D721Med (cell line): Measurements from ENCODE around the gene ERC2.
A peak's percentile ranks its signal among the peaks of the same experiment; 100 is the strongest.

ENCODE experiments used
- DNase-seq: peaks from one replicate; pipeline ENCODE4 v3.0.0; 2011; ENCODE audit warnings: low spot score; ENCODE audit not compliant: insufficient read length
- FAIRE-seq: peaks from 2 replicates; lab custom pipeline; 2011; peaks lifted over from hg19 to GRCh38; lab: Jason Lieb, UNC
- CTCF ChIP-seq: IDR thresholded peaks from 2 replicates; pipeline ENCODE4 v1.5.1; 2012; ENCODE audit warnings: mild to moderate bottlenecking, control low read depth; ENCODE audit not compliant: insufficient read depth; ENCODE audit errors: missing control alignments

The ERC2 gene

DNA sequence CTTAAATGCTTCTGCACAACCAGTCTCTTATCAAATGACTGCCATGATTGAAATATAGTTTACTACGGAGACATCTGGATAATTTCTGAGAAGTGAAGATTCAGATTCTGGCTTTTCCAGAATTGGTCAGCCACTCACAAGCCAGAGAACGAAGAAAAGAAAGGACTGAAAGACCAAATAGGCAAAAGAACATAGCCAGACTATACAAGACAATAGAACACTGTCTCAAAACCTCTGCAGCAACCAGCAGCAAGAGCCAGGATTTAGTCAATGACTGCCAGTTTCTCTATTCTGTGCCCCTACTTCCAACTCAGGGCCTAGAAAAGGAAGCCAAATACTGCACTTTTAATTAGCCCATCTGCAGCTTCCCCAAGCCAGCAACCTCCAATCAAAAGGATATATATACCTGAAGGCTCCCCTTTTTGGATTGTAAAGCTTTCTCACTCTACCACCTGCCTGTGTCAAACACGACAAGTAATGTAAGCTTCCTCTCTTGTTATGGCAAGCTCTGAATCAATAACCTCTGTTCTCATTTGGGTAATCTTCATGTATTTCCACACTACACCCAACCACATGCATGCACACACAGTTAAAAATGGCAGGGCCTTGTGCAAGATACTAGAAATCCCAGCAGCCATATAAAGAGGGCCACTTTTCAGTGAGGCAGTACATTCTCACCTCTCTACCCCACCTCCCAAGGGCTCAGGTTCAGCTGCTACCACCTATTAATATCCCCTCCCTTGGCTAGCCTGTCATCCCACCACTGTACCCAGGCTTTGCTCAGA, 97.1 kb downstream of the ERC2 start:
- DNase-seq (no peak), FAIRE-seq (no peak)
- TF ChIP-seq CTCF = no peak

DNA sequence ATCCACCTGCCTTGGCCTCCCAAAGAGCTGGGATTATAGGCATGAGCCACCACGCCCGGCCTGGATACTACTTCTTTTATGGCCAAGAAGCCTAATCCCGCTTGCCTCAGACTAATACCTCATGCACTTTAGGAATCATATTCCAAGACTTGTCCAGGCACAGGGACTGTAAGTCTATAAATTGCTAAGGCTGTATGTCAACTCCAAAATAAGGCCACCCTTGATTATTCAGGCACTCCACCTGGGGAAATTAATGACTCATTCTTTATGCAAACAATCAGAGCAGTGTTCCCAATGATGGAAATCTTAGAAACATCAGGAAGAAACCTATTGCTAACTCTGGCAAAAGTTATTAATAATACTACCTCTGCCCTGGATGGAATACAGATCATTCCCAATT, 98.4 kb downstream of the ERC2 start:
- FAIRE-seq = no peak
- DNase-seq = no peak
- TF ChIP-seq CTCF = no peak

DNA sequence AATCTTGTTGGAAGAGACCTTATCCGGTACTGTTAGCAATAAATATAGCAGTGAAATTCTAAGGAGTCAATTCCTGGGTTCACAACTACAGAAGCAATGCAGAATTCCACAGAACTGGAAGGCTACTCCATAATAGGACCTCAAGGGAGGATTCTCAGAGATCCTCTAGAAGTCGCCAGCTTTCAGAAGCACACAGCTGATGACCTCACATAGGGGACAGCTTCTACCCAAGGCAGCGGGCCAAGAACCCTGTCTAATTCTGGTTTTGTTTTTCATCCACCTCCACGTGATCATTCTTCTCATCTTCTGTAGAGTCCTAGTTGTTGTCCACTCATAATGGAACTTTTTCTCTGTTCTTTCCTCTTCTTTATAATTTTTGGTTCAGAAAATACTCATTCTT, 99.4 kb downstream of the ERC2 start:
- TF ChIP-seq CTCF = no peak
- no peak for DNase-seq
- no peak for FAIRE-seq

DNA sequence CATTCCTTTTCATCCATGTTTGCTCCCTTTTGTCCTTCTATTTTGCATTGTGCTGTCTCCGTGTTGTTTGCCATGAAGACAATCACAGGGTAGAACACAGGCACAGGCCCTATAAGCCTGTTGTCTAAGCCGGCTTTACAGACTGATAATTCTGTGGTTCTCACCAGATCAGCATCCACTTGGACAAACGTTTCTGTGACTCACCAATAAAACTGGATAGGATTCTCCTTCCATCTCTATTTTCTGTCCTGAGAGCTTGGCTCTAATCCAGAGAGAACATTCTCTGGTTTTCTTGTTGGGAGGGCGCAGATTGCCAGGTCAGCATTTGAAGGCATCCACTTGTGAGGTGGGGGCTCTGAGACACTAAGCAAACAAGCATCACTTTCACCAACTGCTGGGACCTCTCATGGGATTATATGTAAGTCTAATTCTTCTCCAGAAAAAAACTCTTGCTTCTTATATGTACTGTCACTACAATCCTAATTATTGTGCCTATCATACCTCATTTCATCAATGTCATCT, 101.6 kb downstream of the ERC2 start:
- TF ChIP-seq CTCF = no peak
- DNase-seq (peak; percentile 22), FAIRE-seq (peak; percentile 94)

GRCh38 chr3:56365905-56366640, 102.2 kb downstream of the ERC2 start:
- no peak for TF ChIP-seq CTCF
- no peak for DNase-seq
- no peak for FAIRE-seq

DNA sequence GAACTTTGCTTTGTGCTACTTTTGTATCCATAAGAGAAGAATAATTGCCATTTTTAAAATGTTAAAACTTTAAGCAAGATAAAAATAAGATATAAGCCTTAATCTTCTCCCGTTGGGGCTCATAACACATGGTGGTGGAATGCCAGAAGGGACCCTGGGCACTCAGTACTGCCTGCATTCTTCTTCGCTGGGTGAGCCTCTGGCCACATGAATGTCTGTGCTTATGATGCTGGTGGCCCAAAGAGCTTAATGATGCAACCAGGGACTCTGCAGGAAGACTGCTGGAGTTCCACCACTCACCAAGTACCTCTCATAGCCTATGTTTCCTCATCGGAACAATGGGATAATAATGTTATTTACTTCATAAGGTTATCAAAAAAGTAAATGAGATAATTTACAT, 103.6 kb downstream of the ERC2 start:
- no peak for FAIRE-seq
- no peak for TF ChIP-seq CTCF

More for the DNA sequence above, 103.6 kb downstream of the ERC2 start:
- no peak for DNase-seq
